Uterus (tissue), 4 donors: Measurements from ENCODE around the gene CACNA2D1. TPM values are rescaled to one million over a fixed set of nuclear protein-coding genes. Genes with fewer than 3 reads are reported as not detected.
A peak's percentile ranks its signal among the peaks of the same experiment; 100 is the strongest.

ENCODE experiments used
- DNase-seq, 2 donors: peaks; one replicate each; pipeline ENCODE4 v3.0.0-alpha.2; 2019 to 2020
- H3K27ac ChIP-seq, 2 donors: fragments of 200-600 bp; sonication (generic); 1 replicate in 1 of 2; 2 replicates in 1 of 2; pipeline ENCODE4 v1.5.1; 2016 to 2018
- H3K27me3 ChIP-seq, 2 donors: fragments of 200-600 bp; sonication (generic); one replicate each; pipeline ENCODE4 v1.5.1; 2018 to 2019; ENCODE audit warnings: control low read depth in 1 of 2
- H3K36me3 ChIP-seq, 2 donors: fragments of 200-600 bp; sonication (generic); one replicate each; pipeline ENCODE4 v1.5.1; 2019; ENCODE audit warnings: control low read depth in 1 of 2
- H3K4me1 ChIP-seq, 2 donors: fragments of 200-600 bp; sonication (generic); one replicate each; pipeline ENCODE4 v1.5.1; 2018 to 2019; ENCODE audit warnings: control low read depth in 1 of 2
- H3K4me3 ChIP-seq, 2 donors: fragments of 200-600 bp; sonication (generic); 1 replicate in 1 of 2; 2 replicates in 1 of 2; pipeline ENCODE4 v1.5.1; 2018 to 2019; ENCODE audit warnings: mild to moderate bottlenecking in 1 of 2
- H3K9me3 ChIP-seq, 2 donors: fragments of 200-600 bp; sonication (generic); one replicate each; pipeline ENCODE4 v1.5.1; 2019; ENCODE audit warnings: control low read depth in 1 of 2
- POLR2A ChIP-seq, 2 donors: fragments of 450-650 bp; IDR thresholded peaks; one replicate each; pipeline ENCODE4 v1.6.1; 2016; ENCODE audit warnings: antibody characterized with exemption in 2 of 2, mild to moderate bottlenecking in 1 of 2, moderate library complexity in 1 of 2
- intact Hi-C: fragments of 100-400 bp; cut with DNase I; formaldehyde crosslinking; loops from one replicate; pipeline ENCODE4 v1.15.1; 2023; ENCODE audit warnings: low total_unique reads
- total RNA-seq, 4 donors: library from RNA; depleted of rRNA in 3 of 4; stranded (reverse); fragments of >200 nt in 3 of 4; gene quantifications; one replicate each; pipeline versions ENCODE4 v1.1.0 to v1.2.4, GENCODE V29; 2014 to 2023
- TF ChIP-seq, protein P1 (sequence below), 4 experiments: fragments of 200-600 bp in 2 of 4; fragments of 450-650 bp in 2 of 4; sonication (generic) in 2 of 4; IDR thresholded peaks; one replicate each; pipeline ENCODE4 v1.5.1; 2016 to 2019; ENCODE audit warnings: antibody characterized with exemption in 4 of 4, mild to moderate bottlenecking in 2 of 4, moderate library complexity in 1 of 4
- donor health status: DM: yes; HTN: yes; CAD: no.

Gene CACNA2D1
- total RNA-seq, 4 donors from 2014 or later = 30.1 to 54.1 (median 43.6) TPM

DNA sequence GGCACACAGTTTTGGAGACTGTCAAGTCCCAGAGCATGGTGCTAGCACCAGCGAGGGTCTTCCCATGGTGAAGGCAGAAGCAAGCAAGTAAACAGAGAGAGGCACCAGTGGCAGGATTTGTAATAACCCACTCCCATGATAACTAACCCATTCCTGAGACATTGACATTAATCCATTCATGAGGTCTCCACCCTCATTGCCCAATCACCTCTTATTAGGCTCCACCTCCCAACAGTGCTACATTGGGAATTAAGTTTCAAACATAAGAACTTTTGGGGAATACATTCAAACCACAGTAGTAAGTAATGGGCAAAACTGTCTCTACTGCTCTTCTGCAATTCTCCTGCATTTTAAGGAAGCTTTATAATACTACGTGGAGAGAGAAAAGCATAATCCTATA, 193.6 kb downstream of the CACNA2D1 start:
- no peaks in the 10 kb centered on the region for H3K36me3 ChIP-seq
- H3K4me3 ChIP-seq = no peak overlapping the region
- no peak overlapping the region for H3K27ac ChIP-seq
- H3K9me3 ChIP-seq = no peaks in the 10 kb centered on the region
- DNase-seq = no peak
- no peaks in the 10 kb centered on the region for H3K27me3 ChIP-seq
- H3K4me1 ChIP-seq = no peaks in the 10 kb centered on the region
- intact Hi-C loops = no loop called here
- TF ChIP-seq, protein P1, sequence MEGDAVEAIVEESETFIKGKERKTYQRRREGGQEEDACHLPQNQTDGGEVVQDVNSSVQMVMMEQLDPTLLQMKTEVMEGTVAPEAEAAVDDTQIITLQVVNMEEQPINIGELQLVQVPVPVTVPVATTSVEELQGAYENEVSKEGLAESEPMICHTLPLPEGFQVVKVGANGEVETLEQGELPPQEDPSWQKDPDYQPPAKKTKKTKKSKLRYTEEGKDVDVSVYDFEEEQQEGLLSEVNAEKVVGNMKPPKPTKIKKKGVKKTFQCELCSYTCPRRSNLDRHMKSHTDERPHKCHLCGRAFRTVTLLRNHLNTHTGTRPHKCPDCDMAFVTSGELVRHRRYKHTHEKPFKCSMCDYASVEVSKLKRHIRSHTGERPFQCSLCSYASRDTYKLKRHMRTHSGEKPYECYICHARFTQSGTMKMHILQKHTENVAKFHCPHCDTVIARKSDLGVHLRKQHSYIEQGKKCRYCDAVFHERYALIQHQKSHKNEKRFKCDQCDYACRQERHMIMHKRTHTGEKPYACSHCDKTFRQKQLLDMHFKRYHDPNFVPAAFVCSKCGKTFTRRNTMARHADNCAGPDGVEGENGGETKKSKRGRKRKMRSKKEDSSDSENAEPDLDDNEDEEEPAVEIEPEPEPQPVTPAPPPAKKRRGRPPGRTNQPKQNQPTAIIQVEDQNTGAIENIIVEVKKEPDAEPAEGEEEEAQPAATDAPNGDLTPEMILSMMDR (IDR thresholded peaks at IDR 0.05) = no peak
- TF ChIP-seq POLR2A (IDR thresholded peaks at IDR 0.05) = no peak

DNA sequence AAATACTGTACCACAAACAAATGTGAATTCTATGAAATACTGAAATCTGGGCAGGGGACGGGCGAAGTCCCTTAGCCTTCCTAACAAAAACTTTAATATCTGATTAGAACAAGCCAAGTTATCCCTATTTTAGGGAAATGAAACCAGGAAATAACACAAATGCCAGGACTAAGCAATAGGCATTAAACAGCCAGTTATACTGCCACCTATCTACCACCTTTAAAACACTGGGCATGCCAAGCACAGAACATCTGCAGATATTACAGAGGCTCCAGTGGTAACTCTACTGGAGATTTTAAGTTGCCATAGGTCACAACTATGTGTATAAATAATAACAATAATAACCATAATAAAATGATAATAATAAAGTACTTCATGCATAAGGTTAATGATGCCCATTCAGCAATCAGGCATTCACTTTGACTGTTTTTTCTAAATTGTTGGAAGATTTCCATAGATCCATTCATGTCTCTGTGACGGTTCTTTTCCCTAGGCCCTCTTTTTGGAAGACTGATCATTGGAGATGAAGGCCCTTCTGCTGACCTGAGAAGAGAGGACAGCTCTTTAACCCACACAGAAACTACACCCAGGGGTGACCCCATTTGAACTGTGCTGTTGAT, 195.7 kb downstream of the CACNA2D1 start:
- no peak overlapping the region for H3K4me3 ChIP-seq
- intact Hi-C loops = no loop called here

DNA sequence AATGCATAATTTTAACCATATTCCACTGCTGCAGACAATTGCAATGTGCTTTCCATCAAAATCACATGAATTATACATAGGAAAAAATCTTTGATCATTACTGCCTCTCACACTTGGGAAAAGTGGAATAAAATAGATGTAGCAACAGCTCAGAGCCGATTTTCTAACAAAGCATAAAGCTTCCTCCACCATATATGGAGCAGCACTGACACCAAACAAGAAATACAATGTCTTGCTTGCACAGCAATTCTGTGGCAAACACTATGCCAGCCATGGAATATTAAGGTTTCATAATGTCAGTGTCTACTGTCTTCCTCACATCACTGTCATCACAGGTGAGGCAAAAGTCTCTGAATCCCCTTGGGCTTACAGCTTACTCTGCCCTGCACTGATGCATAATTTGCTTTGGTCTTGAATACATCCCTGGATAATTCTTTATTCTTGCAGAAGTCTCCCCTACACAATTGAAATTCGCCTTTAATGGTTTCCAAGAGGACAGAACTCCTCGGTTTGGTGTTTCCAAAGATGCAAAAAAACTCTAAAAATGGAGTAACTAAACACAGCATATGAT, 198.5 kb downstream of the CACNA2D1 start:
- no peaks in the 10 kb centered on the region for H3K9me3 ChIP-seq
- intact Hi-C loops = no loop called here
- H3K27me3 ChIP-seq = no peaks in the 10 kb centered on the region
- no peak overlapping the region for H3K27ac ChIP-seq
- no peak for TF ChIP-seq POLR2A (IDR thresholded peaks at IDR 0.05)
- TF ChIP-seq, protein P1 (IDR thresholded peaks at IDR 0.05) = no peak
- H3K4me3 ChIP-seq = no peak overlapping the region
- no peak for DNase-seq
- no peaks in the 10 kb centered on the region for H3K4me1 ChIP-seq
- H3K36me3 ChIP-seq = no peaks in the 10 kb centered on the region

More for the DNA sequence above, 195.7 kb downstream of the CACNA2D1 start:
- Histone ChIP-seq H3K36me3 (no peaks in the 10 kb centered on the region), H3K4me1 (no peaks in the 10 kb centered on the region), H3K9me3 (no peaks in the 10 kb centered on the region), H3K27me3 (no peaks in the 10 kb centered on the region), H3K27ac (no peak overlapping the region)
- DNase-seq = no peak
- no peak for TF ChIP-seq POLR2A (IDR thresholded peaks at IDR 0.05)
- TF ChIP-seq, protein P1 (IDR thresholded peaks at IDR 0.05) = peak in 2 of 4 experiments; percentile 19 to 25

DNA sequence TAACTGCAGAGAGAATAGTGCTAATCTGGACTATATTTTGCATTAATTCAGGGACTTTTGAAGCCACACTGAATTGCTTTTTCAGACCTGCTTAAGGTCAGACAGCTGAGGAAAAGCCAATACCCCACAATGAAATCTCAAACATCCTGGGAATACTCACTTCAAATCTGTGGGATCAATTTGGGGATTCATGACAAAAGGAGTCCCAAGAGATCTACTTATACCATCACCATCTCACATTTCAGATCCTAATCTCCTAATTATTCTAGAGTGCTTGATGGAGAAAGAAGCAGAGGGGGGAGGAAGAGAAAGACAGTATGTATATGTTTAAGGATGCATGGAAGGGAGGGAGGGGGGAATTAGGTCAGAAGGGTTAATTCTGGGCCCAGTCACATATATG, 202.2 kb downstream of the CACNA2D1 start:
- TF ChIP-seq, protein P1 (IDR thresholded peaks at IDR 0.05) = no peak
- TF ChIP-seq POLR2A (IDR thresholded peaks at IDR 0.05) = no peak
- H3K4me3 ChIP-seq = no peak overlapping the region
- H3K9me3 ChIP-seq = no peaks in the 10 kb centered on the region
- DNase-seq = no peak
- H3K27me3 ChIP-seq = no peaks in the 10 kb centered on the region
- H3K27ac ChIP-seq = no peak overlapping the region
- H3K4me1 ChIP-seq = no peaks in the 10 kb centered on the region
- no peaks in the 10 kb centered on the region for H3K36me3 ChIP-seq
- intact Hi-C loops = no loop called here

DNA sequence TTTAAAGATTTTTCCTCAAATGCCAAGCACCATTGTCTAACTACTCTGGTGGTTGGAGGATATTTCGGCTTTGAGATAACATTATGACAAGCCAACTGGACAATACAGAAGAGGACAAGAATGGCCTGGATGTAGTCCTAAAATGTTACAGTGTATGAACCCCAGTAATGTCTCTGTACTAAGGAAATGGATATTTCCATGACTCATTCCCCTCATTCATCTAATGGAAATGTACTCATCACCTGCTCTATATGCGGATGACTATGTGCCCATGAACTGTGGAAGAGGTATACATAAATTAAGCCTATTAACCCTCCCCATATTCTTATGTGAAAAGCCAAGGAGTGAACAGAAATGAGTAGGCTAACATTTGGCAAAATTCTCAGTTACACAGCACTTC, 207.9 kb downstream of the CACNA2D1 start:
- Histone ChIP-seq H3K4me3 (no peak overlapping the region), H3K27ac (no peak overlapping the region), H3K27me3 (no peaks in the 10 kb centered on the region), H3K9me3 (no peaks in the 10 kb centered on the region), H3K36me3 (no peaks in the 10 kb centered on the region), H3K4me1 (no peaks in the 10 kb centered on the region)
- intact Hi-C loops = no loop called here
- TF ChIP-seq POLR2A (IDR thresholded peaks at IDR 0.05) = no peak
- TF ChIP-seq, protein P1 (IDR thresholded peaks at IDR 0.05) = no peak
- DNase-seq = no peak
